Measurements from ENCODE around the gene XCL1. TPM values are rescaled to one million over a fixed set of nuclear protein-coding genes. Genes with fewer than 3 reads are reported as not detected.

Gene XCL1
- total and polyA plus RNA-seq, 2 experiments from 2014 or later, result not detected

- no peaks in the 10 kb centered on the region for H3K36me3 ChIP-seq (ENCODE audit: low read depth)
- H3K27ac ChIP-seq, result no peak overlapping the region
- H3K27me3 ChIP-seq (replicated peaks; ENCODE audit: insufficient read depth), result no peaks in the 10 kb centered on the region
- H3K4me2 ChIP-seq (ENCODE audit: unreplicated experiment), result no peak overlapping the region
- no peaks in the 10 kb centered on the region for H3K79me2 ChIP-seq (ENCODE audit: insufficient read depth)
- no peak overlapping the region for H3K9ac ChIP-seq
- peaks cover 16% of the 10 kb centered on the region for H3K4me1 ChIP-seq (ENCODE audit: insufficient read depth)
- 83 to 85% methylated on average over 3 of the region's 3 CpGs for WGBS, 2 experiments (ENCODE audit: low coverage in 1 of 2, low lambda C conversion rate in 2 of 2, missing lambda C conversion rate in 2 of 2)
- no peak overlapping the region for H2AFZ ChIP-seq
- no peaks in the 10 kb centered on the region for H3K9me3 ChIP-seq (ENCODE audit: low read depth)
- peaks cover 12% of the 10 kb centered on the region; the same call in 1 of the 2 replicates for H3K9me2 ChIP-seq (ENCODE audit: insufficient read depth)
- DNase-seq, result no peak
- no peak overlapping the region for H3K4me3 ChIP-seq
- no peaks in the 10 kb centered on the region for H4K20me1 ChIP-seq (ENCODE audit: insufficient read depth)
- H3F3A ChIP-seq (ENCODE audit: insufficient read depth), result peaks cover 14% of the 10 kb centered on the region
- TF ChIP-seq EZH2 (IDR thresholded peaks at IDR 0.05; ENCODE audit: insufficient read depth, poor library complexity, severe bottlenecking), result no peak
- in situ Hi-C loops (cut with MboI), result no loop called here
These were observed 20.8 kb upstream of the XCL1 start for GRCh38 chr1:168555508-168556046.

GRCh38 chr1:168556647-168557046 is 19.8 kb upstream of the XCL1 start:
- H3K4me1 ChIP-seq (ENCODE audit: insufficient read depth), result peaks cover 16% of the 10 kb centered on the region
- H3K9me2 ChIP-seq (ENCODE audit: insufficient read depth), result peaks cover 12% of the 10 kb centered on the region; the same call in 1 of the 2 replicates
- H3K27me3 ChIP-seq (replicated peaks; ENCODE audit: insufficient read depth), result no peaks in the 10 kb centered on the region
- H2AFZ ChIP-seq, result no peak overlapping the region
- DNase-seq, result no peak
- no peaks in the 10 kb centered on the region for H3K9me3 ChIP-seq (ENCODE audit: low read depth)
- H4K20me1 ChIP-seq (ENCODE audit: insufficient read depth), result no peaks in the 10 kb centered on the region
- no peak overlapping the region for H3K4me3 ChIP-seq
- H3K9ac ChIP-seq, result no peak overlapping the region
- H3F3A ChIP-seq (ENCODE audit: insufficient read depth), result peaks cover 14% of the 10 kb centered on the region
- H3K4me2 ChIP-seq (ENCODE audit: unreplicated experiment), result no peak overlapping the region
- TF ChIP-seq EZH2phosphoT487 (IDR thresholded peaks at IDR 0.05; ENCODE audit: insufficient read depth, low read depth), result no peak
- no peak for TF ChIP-seq EZH2 (IDR thresholded peaks at IDR 0.05; ENCODE audit: insufficient read depth, poor library complexity, severe bottlenecking)
- in situ Hi-C loops (cut with MboI), result no loop called here
- no peaks in the 10 kb centered on the region for H3K79me2 ChIP-seq (ENCODE audit: insufficient read depth)
- no peaks in the 10 kb centered on the region for H3K36me3 ChIP-seq (ENCODE audit: low read depth)
- no peak overlapping the region for H3K27ac ChIP-seq

GRCh38 chr1:168560370-168560769 is 16.0 kb upstream of the XCL1 start:
- Histone ChIP-seq H3F3A (ENCODE audit: insufficient read depth) (peaks cover 14% of the 10 kb centered on the region), H3K27me3 (replicated peaks; ENCODE audit: insufficient read depth) (no peaks in the 10 kb centered on the region), H3K4me3 (no peak overlapping the region), H4K20me1 (ENCODE audit: insufficient read depth) (no peaks in the 10 kb centered on the region), H3K9me3 (ENCODE audit: low read depth) (no peaks in the 10 kb centered on the region), H3K4me1 (ENCODE audit: insufficient read depth) (peaks cover 16% of the 10 kb centered on the region), H3K9me2 (ENCODE audit: insufficient read depth) (peaks cover 12% of the 10 kb centered on the region; the same call in 1 of the 2 replicates), H3K9ac (no peak overlapping the region), H3K79me2 (ENCODE audit: insufficient read depth) (no peaks in the 10 kb centered on the region), H3K4me2 (ENCODE audit: unreplicated experiment) (no peak overlapping the region), H3K27ac (no peak overlapping the region), H3K36me3 (ENCODE audit: low read depth) (no peaks in the 10 kb centered on the region), H2AFZ (no peak overlapping the region)
- in situ Hi-C loops (cut with MboI), result no loop called here
- DNase-seq, result no peak
- TF ChIP-seq EZH2 (IDR thresholded peaks at IDR 0.05; ENCODE audit: insufficient read depth, poor library complexity, severe bottlenecking) (no peak), EZH2phosphoT487 (IDR thresholded peaks at IDR 0.05; ENCODE audit: insufficient read depth, low read depth) (no peak)

- H3K27ac ChIP-seq, result no peak overlapping the region
- H3K27me3 ChIP-seq (replicated peaks; ENCODE audit: insufficient read depth), result no peaks in the 10 kb centered on the region
- H3K9me2 ChIP-seq (ENCODE audit: insufficient read depth), result peaks cover 12% of the 10 kb centered on the region; the same call in 1 of the 2 replicates
- H3F3A ChIP-seq (ENCODE audit: insufficient read depth), result peaks cover 11% of the 10 kb centered on the region
- in situ Hi-C loops (cut with MboI), result no loop called here
- no peak for DNase-seq
- H3K4me3 ChIP-seq, result no peak overlapping the region
- no peaks in the 10 kb centered on the region for H4K20me1 ChIP-seq (ENCODE audit: insufficient read depth)
- no peaks in the 10 kb centered on the region for H3K9me3 ChIP-seq (ENCODE audit: low read depth)
- H2AFZ ChIP-seq, result no peak overlapping the region
- peaks cover 13% of the 10 kb centered on the region for H3K4me1 ChIP-seq (ENCODE audit: insufficient read depth)
- no peaks in the 10 kb centered on the region for H3K79me2 ChIP-seq (ENCODE audit: insufficient read depth)
- H3K9ac ChIP-seq, result no peak overlapping the region
- 43 to 44% methylated on average over 2 of the region's 2 CpGs for WGBS, 2 experiments (ENCODE audit: low coverage in 1 of 2, low lambda C conversion rate in 2 of 2, missing lambda C conversion rate in 2 of 2)
- no peak for TF ChIP-seq EZH2phosphoT487 (IDR thresholded peaks at IDR 0.05; ENCODE audit: insufficient read depth, low read depth)
- no peak for TF ChIP-seq EZH2 (IDR thresholded peaks at IDR 0.05; ENCODE audit: insufficient read depth, poor library complexity, severe bottlenecking)
- no peaks in the 10 kb centered on the region for H3K36me3 ChIP-seq (ENCODE audit: low read depth)
- no peak overlapping the region for H3K4me2 ChIP-seq (ENCODE audit: unreplicated experiment)
These were observed 14.4 kb upstream of the XCL1 start for GRCh38 chr1:168561989-168562388.

GRCh38 chr1:168565825-168566224 is 10.6 kb upstream of the XCL1 start:
- Histone ChIP-seq H3K9me2 (ENCODE audit: insufficient read depth) (no peaks in the 10 kb centered on the region), H3K36me3 (ENCODE audit: low read depth) (no peaks in the 10 kb centered on the region), H3K4me2 (ENCODE audit: unreplicated experiment) (no peak overlapping the region), H3K9me3 (ENCODE audit: low read depth) (no peaks in the 10 kb centered on the region), H3K27me3 (replicated peaks; ENCODE audit: insufficient read depth) (no peaks in the 10 kb centered on the region), H3K27ac (no peak overlapping the region), H2AFZ (no peak overlapping the region), H3F3A (ENCODE audit: insufficient read depth) (no peaks in the 10 kb centered on the region), H3K79me2 (ENCODE audit: insufficient read depth) (no peaks in the 10 kb centered on the region), H4K20me1 (ENCODE audit: insufficient read depth) (no peaks in the 10 kb centered on the region), H3K4me1 (ENCODE audit: insufficient read depth) (no peaks in the 10 kb centered on the region), H3K4me3 (no peak overlapping the region), H3K9ac (no peak overlapping the region)
- no peak for DNase-seq
- whole genome bisulfite sequencing, 2 experiments (ENCODE audit: low coverage in 1 of 2, low lambda C conversion rate in 2 of 2, missing lambda C conversion rate in 2 of 2), result 62 to 64% methylated on average over 4 of the region's 4 CpGs
- no peak for TF ChIP-seq EZH2phosphoT487 (IDR thresholded peaks at IDR 0.05; ENCODE audit: insufficient read depth, low read depth)
- in situ Hi-C loops (cut with MboI), result no loop called here
